Measurements from ENCODE around the gene ABCB10. TPM values are rescaled to one million over a fixed set of nuclear protein-coding genes. Genes with fewer than 3 reads are reported as not detected.
"Not testable (repeated sequence)": the region's sequence is repeated elsewhere in the genome, so short reads cannot be mapped to it uniquely, and the experiment has no call there.

ABCB10 gene
- total RNA-seq, 1 donor from 2014 or later, result 15.1 TPM

DNA sequence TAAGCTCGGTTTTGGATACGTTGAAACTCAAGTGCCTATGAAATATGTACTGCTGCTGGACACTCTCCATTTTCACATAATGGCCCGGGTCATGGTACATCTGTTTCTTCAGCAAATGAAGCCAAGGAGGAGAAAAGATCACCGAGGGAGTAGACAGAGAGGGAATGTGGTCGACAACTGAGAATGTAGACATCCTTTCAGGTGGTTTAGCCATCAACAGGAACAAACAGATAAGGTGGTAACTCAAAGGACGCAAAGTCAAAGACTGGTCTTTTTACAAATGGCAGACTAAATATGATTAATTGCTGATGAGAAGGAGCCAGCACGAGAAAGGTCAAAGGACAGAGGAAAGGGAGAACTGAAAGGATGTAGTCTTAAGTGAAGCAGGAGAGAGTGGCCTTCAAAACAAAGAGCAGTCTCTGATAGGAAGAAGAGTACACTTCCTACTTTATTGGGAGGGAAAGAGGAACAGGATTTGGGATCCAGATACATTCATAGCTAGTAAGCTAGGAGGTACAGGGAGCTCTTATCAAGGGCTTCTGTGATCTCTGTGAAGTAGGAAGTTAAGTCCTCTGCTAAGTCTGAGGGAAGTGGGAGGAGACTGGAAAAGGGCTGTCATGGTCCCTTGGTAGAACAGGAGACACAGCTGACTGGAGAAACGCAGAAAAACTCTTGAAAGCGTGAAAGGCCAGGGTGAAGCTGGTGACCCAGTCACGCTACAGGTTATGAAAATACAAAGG is 78.7 kb downstream of the ABCB10 start:
- no peak for DNase-seq (ENCODE audit: low spot score)

GRCh38 chr1:229478852-229479251 is 79.7 kb downstream of the ABCB10 start:
- DNase-seq (ENCODE audit: low spot score), result no peak

GRCh38 chr1:229475859-229476258 is 82.6 kb downstream of the ABCB10 start:
- DNase-seq (ENCODE audit: low spot score), result not testable (repeated sequence)

GRCh38 chr1:229474509-229474908 is 84.0 kb downstream of the ABCB10 start:
- no peak for DNase-seq (ENCODE audit: low spot score)

GRCh38 chr1:229471175-229471574 is 87.3 kb downstream of the ABCB10 start:
- DNase-seq (ENCODE audit: low spot score), result no peak

- DNase-seq (ENCODE audit: low spot score), result no peak
Observed at GRCh38 chr1:229470406-229471043, 88.0 kb downstream of the ABCB10 start.

DNA sequence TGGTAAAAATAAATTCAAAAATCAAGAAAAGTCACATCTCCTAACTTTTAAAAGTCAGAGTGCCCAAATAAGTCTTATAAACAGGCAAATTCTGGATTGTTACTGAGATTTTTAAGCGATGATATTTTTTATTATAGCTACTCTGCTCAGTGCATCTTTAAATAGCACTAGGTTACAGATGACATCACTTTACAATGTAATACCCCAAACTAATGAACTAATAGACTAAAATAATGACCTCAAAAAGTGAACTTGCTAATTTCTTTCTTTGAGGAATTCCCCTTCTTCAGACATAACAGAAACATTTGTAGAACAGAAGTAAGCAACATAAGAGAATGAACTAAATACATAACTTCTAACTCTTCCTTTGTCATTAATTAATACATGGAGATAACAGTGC is 91.6 kb downstream of the ABCB10 start:
- DNase-seq (ENCODE audit: low spot score), result no peak

Other genes starting within 250 kb of the ABCB10 start
- 4.4 TPM for gene CCSAP, start 215.7 kb downstream of the ABCB10 start, total RNA-seq
- gene ACTA1, start 124.6 kb downstream of the ABCB10 start, total RNA-seq, result not detected
- 27.9 TPM for gene NUP133, start 50.4 kb downstream of the ABCB10 start, total RNA-seq
- gene TAF5L, start 67.4 kb upstream of the ABCB10 start, total RNA-seq, result 24.8 TPM
- gene URB2, start 67.5 kb upstream of the ABCB10 start, total RNA-seq, result 14.0 TPM

Measured in mesenteric fat pad (tissue), 1 donor.